Endothelial cell of umbilical vein (primary cell): ENCODE results near the gene SYT6. TPM values are rescaled to one million over a fixed set of nuclear protein-coding genes. Genes with fewer than 3 reads are reported as not detected.

Experiments
- BruUV-seq: library from RNA; stranded (reverse); fragments of 400-500 nt; replicated peaks from 2 replicates; lab custom pipeline; 2021; lab: Mats Ljungman, UMichigan
- CTCF ChIA-PET: fragments of 300-600, 350-600 bp; sonication (Branson Sonifier 250); formaldehyde crosslinking; loops from one replicate; lab custom pipeline; 2021; ENCODE audit warnings: antibody characterized with exemption, inconsistent platforms; lab: Charles Lee
- POLR2A ChIA-PET: fragments of 300-600, 350-600 bp; sonication (Branson Sonifier 250); formaldehyde crosslinking; loops from one replicate; lab custom pipeline; 2021; ENCODE audit warnings: antibody characterized with exemption, inconsistent platforms; lab: Charles Lee
- DNase-seq: peaks from one replicate; pipeline ENCODE4 v3.0.0-alpha.2; 2011; ENCODE audit warnings: low read depth, low spot score
- FAIRE-seq: peaks from 2 replicates; lab custom pipeline; 2011; peaks lifted over from hg19 to GRCh38; lab: Jason Lieb, UNC
- H2AFZ ChIP-seq: 2 replicates; pipeline ENCODE4 v1.6.0; 2012; ENCODE audit warnings: low read depth, low read length, control low read depth, inconsistent platforms
- H3K27ac ChIP-seq: 2 replicates; pipeline ENCODE4 v1.5.1; 2011; ENCODE audit warnings: low read depth, mild to moderate bottlenecking, control low read depth, low read length, moderate library complexity; ENCODE audit not compliant: insufficient read depth
- H3K27me3 ChIP-seq, 2 experiments: 2 replicates each; pipeline versions ENCODE4 v1.6.0 to v1.6.1; 2011; ENCODE audit warnings: low read length in 2 of 2, mixed read lengths in 1 of 2; ENCODE audit not compliant: control insufficient read depth in 2 of 2, insufficient read depth in 2 of 2
- H3K36me3 ChIP-seq, 2 experiments: 2 replicates in 1 of 2; 3 replicates in 1 of 2; pipeline ENCODE4 v1.5.1; 2011; ENCODE audit warnings: low read length in 2 of 2, mild to moderate bottlenecking in 1 of 2, moderate library complexity in 1 of 2; ENCODE audit not compliant: control insufficient read depth in 2 of 2, insufficient read depth in 2 of 2; ENCODE audit errors: extremely low read depth in 1 of 2
- H3K4me1 ChIP-seq: 3 replicates; pipeline ENCODE4 v1.5.1; 2011; ENCODE audit warnings: mild to moderate bottlenecking, low read length; ENCODE audit not compliant: control insufficient read depth, insufficient read depth; ENCODE audit errors: extremely low read depth
- H3K4me2 ChIP-seq: 2 replicates; pipeline ENCODE4 v1.6.1; 2011; ENCODE audit warnings: low read length, control low read depth, mixed read lengths; ENCODE audit not compliant: insufficient read depth
- H3K4me3 ChIP-seq, 3 experiments: fragments of 200-600 bp in 1 of 3; sonication (generic), shearing (Covaris generic) in 1 of 3; replicated peaks in 1 of 3; 2 replicates each; pipeline ENCODE4 v1.5.1; 2011 to 2016; ENCODE audit warnings: control low read depth in 3 of 3, low read length in 3 of 3, mild to moderate bottlenecking in 2 of 3, inconsistent platforms in 1 of 3, low read depth in 1 of 3, moderate library complexity in 1 of 3; ENCODE audit not compliant: insufficient read depth in 1 of 3
- H3K79me2 ChIP-seq: 2 replicates; pipeline ENCODE4 v1.6.0; 2012; ENCODE audit warnings: low read length, inconsistent platforms; ENCODE audit not compliant: control insufficient read depth, insufficient read depth
- H3K9ac ChIP-seq: replicated peaks from 2 replicates; pipeline ENCODE3; 2011; ENCODE audit warnings: low read length, control low read depth; ENCODE audit not compliant: insufficient read depth; ENCODE audit errors: extremely low read depth
- H3K9me1 ChIP-seq: replicated peaks from 3 replicates; pipeline ENCODE4 v1.6.0; 2011; ENCODE audit warnings: mild to moderate bottlenecking, low read length; ENCODE audit not compliant: control insufficient read depth, insufficient read depth; ENCODE audit errors: extremely low read depth
- H3K9me3 ChIP-seq: replicated peaks from 2 replicates; pipeline ENCODE4 v1.5.1; 2012; ENCODE audit warnings: low read length, inconsistent platforms; ENCODE audit not compliant: control insufficient read depth, insufficient read depth
- H4K20me1 ChIP-seq: replicated peaks from 2 replicates; pipeline ENCODE3; 2011; ENCODE audit warnings: mild to moderate bottlenecking, low read length; ENCODE audit not compliant: control insufficient read depth, insufficient read depth; ENCODE audit errors: extremely low read depth
- CTCF ChIP-seq, 2 donors: IDR thresholded peaks; 1 replicate in 1 of 2; 2 replicates in 1 of 2; pipeline ENCODE4 v1.5.1; 2011; ENCODE audit warnings: low read length in 2 of 2, mild to moderate bottlenecking in 2 of 2, moderate library complexity in 2 of 2, control low read depth in 1 of 2, inconsistent platforms in 1 of 2, low read depth in 1 of 2; ENCODE audit not compliant: insufficient read depth in 1 of 2; ENCODE audit errors: extremely low read depth in 1 of 2
- EZH2 ChIP-seq: IDR thresholded peaks from 2 replicates; pipeline ENCODE4 v1.6.1; 2012; ENCODE audit warnings: borderline replicate concordance, low read depth, mild to moderate bottlenecking, moderate library complexity, low read length, inconsistent platforms; ENCODE audit not compliant: severe bottlenecking
- FOS ChIP-seq: IDR thresholded peaks from 2 replicates; pipeline ENCODE4 v1.6.1; 2011; ENCODE audit warnings: mild to moderate bottlenecking, low read length, moderate library complexity, borderline replicate concordance; ENCODE audit not compliant: insufficient read depth
- GATA2 ChIP-seq: IDR thresholded peaks from 2 replicates; pipeline ENCODE4 v1.7.0; 2011; ENCODE audit warnings: low read depth, mild to moderate bottlenecking, moderate library complexity, mixed read lengths, low read length; ENCODE audit not compliant: insufficient read length, insufficient read depth
- JUN ChIP-seq: IDR thresholded peaks from 2 replicates; pipeline ENCODE4 v1.6.1; 2011; ENCODE audit warnings: borderline replicate concordance, low read depth; ENCODE audit not compliant: insufficient read length, insufficient read depth
- MAX ChIP-seq: IDR thresholded peaks from 2 replicates; pipeline ENCODE4 v1.6.1; 2011; ENCODE audit not compliant: insufficient read depth, insufficient read length
- MYC ChIP-seq: IDR thresholded peaks from one replicate; pipeline ENCODE4 v1.6.1; 2011; ENCODE audit warnings: mild to moderate bottlenecking, low read depth, low read length
- POLR2A ChIP-seq: IDR thresholded peaks from 2 replicates; pipeline ENCODE4 v1.6.1; 2012; ENCODE audit warnings: low read depth, mild to moderate bottlenecking, control low read depth, low read length
- POLR2AphosphoS5 ChIP-seq: IDR thresholded peaks from 2 replicates; pipeline ENCODE4 v1.6.1; 2012; ENCODE audit warnings: low read depth, mild to moderate bottlenecking, control low read depth, low read length, moderate library complexity; ENCODE audit not compliant: insufficient read depth
- dilution Hi-C: fragments of 300-500 bp; cut with MboI; formaldehyde crosslinking; loops from one replicate; pipeline ENCODE4 v1.15.0; 2019; ENCODE audit warnings: low sequenced_read_pairs; ENCODE audit not compliant: extremely low pct_ligation_motif_present
- intact Hi-C: fragments of 100-400 bp; cut with micrococcal nuclease; formaldehyde crosslinking; loops from one replicate; pipeline ENCODE4 v1.10.0; 2022
- polyA plus RNA-seq, 4 experiments: library from polyadenylated mRNA; depleted of rRNA in 3 of 4; stranded (reverse) in 3 of 4; unstranded in 1 of 4; fragments of >200 nt; gene quantifications; 2 replicates each; pipeline versions ENCODE4 v1.2.1 to v1.2.3, GENCODE V29; 2011 to 2012; ENCODE audit warnings: missing spikeins in 1 of 4
- total RNA-seq: library from RNA; stranded (reverse); gene quantifications from 2 replicates; pipeline ENCODE4 v1.2.3, GENCODE V29; 2021

Gene SYT6
- total and polyA plus RNA-seq, 2 donors (not counting 3 experiments of a cell fraction or from before 2014, with no cell fraction given) = 0.04 TPM; not detected in 1

GRCh38 chr1:114173680-114174079, 20.0 kb upstream of the SYT6 start:
- dilution Hi-C loops = no loop called here
- FAIRE-seq = no peak

GRCh38 chr1:114169509-114169908, 15.8 kb upstream of the SYT6 start:
- no peak overlapping the region for H3K4me2 ChIP-seq
- H3K27ac ChIP-seq = no peak overlapping the region
- DNase-seq (no peak), FAIRE-seq (no peak)
- POLR2A ChIA-PET = no interaction called here
- TF ChIP-seq EZH2 (no peak), POLR2AphosphoS5 (no peak), CTCF (IDR thresholded peaks at IDR 0.05; ENCODE audit: extremely low read depth in 1 of 2, insufficient read depth in 1 of 2, low read depth in 1 of 2, low read length in 2 of 2) (no peak), JUN (no peak), MYC (no peak), FOS (no peak), MAX (no peak), POLR2A (no peak), GATA2 (no peak)
- no peaks in the 10 kb centered on the region for H3K79me2 ChIP-seq
- no peak overlapping the region for H3K9ac ChIP-seq
- CTCF ChIA-PET = no interaction called here
- dilution Hi-C loops (no loop called here), intact Hi-C loops (no loop called here)
- no peaks in the 10 kb centered on the region for H3K4me1 ChIP-seq
- no peaks in the 10 kb centered on the region for H3K27me3 ChIP-seq
- no peak overlapping the region for H2AFZ ChIP-seq
- H3K9me1 ChIP-seq = no peaks in the 10 kb centered on the region
- no peaks in the 10 kb centered on the region for H4K20me1 ChIP-seq
- BruUV-seq = no TSS peak
- H3K9me3 ChIP-seq = no peaks in the 10 kb centered on the region
- H3K4me3 ChIP-seq = no peak overlapping the region
- H3K36me3 ChIP-seq = no peaks in the 10 kb centered on the region

More at GRCh38 chr1:114173680-114174079, 20.0 kb upstream of the SYT6 start:
- no peaks in the 10 kb centered on the region for H3K27me3 ChIP-seq
- H4K20me1 ChIP-seq = no peaks in the 10 kb centered on the region
- DNase-seq = no peak
- ChIA-PET POLR2A (no interaction called here), CTCF (no interaction called here)
- H3K27ac ChIP-seq = no peak overlapping the region
- no peaks in the 10 kb centered on the region for H3K79me2 ChIP-seq
- no peak for TF ChIP-seq POLR2A
- no peak for TF ChIP-seq GATA2
- TF ChIP-seq POLR2AphosphoS5 = no peak
- TF ChIP-seq MAX = no peak
- intact Hi-C loops = no loop called here
- no peak overlapping the region for H3K4me2 ChIP-seq
- H3K4me1 ChIP-seq = no peaks in the 10 kb centered on the region
- no TSS peak for BruUV-seq
- H3K9ac ChIP-seq = no peak overlapping the region
- H3K9me3 ChIP-seq = no peaks in the 10 kb centered on the region
- no peaks in the 10 kb centered on the region for H3K9me1 ChIP-seq
- no peak overlapping the region for H3K4me3 ChIP-seq
- no peaks in the 10 kb centered on the region for H3K36me3 ChIP-seq
- H2AFZ ChIP-seq = no peak overlapping the region
